GM19468 (cell line): Measurements from ENCODE around the gene ASPG.
"Not testable (repeated sequence)": the region's sequence is repeated elsewhere in the genome, so short reads cannot be mapped to it uniquely, and the experiment has no call there.

Experiments
- ATAC-seq: cut with Tn5 transposase; IDR thresholded peaks from one replicate; pipeline ENCODE4 v1.9.1; 2021; ENCODE audit warnings: mild to moderate bottlenecking, moderate library complexity, moderate number of reproducible peaks; ENCODE audit not compliant: unreplicated experiment; ENCODE audit errors: extremely low read depth

Gene ASPG

DNA sequence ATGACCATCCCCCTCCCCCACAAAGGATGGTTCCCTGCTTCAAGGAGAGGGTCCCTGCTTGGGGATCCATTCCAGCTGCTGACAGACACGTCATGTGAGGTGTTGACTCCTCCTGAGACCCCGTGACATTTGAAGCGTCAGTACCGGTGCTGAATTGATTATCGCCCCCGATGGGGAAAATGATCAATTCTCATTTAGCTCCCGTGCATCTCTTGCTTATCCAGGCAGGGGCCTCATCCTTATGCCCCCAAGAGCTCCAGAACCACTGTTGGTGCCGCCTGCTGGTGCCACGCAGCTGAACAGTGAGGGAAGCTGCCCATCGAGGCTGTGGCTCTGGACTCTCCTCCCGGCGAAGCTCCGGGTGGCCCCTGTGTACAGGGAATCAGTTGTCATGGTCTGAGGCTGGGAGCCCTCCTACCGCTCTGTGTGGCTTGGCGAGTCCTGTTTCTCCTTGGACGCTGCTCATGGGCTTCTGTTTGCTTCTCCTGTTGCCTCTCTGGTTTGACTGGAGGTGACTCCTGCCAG, 57.5 kb downstream of the ASPG start:
- no peak for ATAC-seq

DNA sequence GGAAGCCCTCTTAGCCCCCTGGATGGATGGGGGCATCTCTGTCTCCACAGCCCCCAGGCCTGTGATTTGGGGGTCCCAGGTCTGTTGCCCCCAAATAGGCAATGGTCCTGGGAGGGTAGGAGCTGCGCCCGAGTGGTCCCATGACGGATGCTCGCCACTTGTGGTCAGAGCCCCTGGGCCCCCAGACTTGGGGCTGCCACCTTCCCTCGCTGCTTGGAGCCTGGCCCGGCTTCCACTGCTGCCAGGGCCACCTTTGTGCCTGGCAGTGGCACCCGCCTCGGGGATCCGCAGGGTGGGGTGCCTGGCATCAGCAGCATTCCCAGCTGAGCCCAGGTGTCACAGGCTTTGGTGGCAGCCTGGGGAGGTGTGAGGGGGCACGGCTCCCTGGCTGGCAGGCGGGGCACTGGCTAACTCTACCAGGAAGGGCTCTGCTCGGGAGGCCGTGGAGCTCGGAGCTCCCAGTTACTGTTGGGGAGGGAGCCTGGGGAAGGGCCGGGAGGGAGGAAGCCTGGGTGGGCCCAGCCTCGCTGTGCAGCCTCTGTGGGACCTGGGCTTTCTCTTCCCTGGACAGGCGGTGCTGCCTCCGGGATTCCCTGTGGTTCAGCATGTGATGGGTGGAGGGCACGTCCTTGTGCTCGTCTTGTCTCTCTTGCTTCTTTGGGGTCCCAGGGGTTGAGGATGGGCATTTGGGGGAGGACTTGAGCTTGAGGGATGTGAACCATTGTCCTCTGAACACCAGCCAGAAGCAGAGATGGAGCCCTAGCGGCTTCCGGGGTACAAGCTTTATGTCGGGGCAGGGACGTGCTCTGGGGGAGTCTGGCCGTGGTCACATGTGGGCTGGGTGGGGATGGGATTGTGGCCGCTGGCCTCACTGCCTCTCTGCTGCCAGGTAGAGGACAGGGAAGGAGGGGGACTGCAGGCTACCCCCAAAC, 58.3 kb downstream of the ASPG start:
- no peak for ATAC-seq

DNA sequence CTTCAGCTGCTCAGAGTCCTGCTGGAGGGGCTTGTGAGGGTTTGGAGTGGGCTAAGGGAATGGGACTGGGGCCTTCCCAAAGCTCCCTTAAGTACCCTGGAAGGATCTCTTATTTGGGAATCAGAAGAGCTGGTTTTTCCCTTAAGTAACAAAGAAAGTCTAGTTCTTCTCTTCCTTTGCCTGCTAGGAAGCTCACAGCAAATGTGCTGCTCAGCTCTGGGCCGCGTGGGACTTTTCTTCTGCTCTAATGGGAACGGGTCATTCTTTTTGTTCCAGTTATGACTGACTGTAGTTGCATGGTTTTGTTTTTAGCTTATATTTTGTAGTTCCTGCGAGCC, 58.9 kb downstream of the ASPG start:
- ATAC-seq, result no peak

GRCh38 chr14:104144911-104145825, 59.7 kb downstream of the ASPG start:
- ATAC-seq, result no peak

DNA sequence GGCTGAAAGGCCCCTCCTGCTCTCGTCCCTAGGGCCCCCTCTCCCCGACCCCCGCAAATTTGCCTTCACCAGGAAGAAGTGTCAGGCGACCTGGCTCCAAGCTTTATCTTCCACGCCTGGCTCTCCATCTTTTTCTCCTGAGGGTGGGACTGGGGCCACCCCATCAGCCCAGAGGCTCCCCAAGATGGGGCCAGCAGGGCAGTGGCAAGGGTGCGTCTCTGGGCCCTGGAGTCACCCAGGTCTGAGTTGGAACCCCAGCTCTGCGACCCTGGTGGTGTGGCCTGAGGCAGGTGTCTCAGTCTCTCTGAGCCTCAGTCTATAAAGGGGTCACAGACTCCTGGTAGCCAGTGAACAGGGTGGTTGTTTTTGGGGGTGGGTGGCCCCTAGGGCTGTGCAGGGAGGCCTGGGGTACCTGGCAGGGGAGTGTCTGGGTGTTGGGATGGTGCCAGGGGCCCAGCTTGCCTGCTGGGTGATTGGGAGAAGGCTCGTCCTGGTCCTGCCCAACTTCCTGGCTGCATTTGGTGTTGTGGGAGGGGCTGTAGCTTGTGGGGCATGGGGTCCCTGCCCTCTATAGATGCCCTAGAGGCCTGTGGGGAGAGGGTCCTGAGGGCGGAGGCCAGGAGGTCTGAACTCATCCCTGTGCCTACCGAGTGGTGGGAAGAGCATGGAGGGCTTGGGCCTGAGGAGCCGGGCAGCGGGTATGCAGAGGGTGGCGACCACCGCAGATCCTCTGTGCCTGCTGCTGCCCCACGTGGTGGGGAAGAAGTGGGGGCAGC, 60.5 kb downstream of the ASPG start:
- no peak for ATAC-seq

- ATAC-seq, result no peak
Observed at GRCh38 chr14:104146651-104147345, 61.3 kb downstream of the ASPG start.

DNA sequence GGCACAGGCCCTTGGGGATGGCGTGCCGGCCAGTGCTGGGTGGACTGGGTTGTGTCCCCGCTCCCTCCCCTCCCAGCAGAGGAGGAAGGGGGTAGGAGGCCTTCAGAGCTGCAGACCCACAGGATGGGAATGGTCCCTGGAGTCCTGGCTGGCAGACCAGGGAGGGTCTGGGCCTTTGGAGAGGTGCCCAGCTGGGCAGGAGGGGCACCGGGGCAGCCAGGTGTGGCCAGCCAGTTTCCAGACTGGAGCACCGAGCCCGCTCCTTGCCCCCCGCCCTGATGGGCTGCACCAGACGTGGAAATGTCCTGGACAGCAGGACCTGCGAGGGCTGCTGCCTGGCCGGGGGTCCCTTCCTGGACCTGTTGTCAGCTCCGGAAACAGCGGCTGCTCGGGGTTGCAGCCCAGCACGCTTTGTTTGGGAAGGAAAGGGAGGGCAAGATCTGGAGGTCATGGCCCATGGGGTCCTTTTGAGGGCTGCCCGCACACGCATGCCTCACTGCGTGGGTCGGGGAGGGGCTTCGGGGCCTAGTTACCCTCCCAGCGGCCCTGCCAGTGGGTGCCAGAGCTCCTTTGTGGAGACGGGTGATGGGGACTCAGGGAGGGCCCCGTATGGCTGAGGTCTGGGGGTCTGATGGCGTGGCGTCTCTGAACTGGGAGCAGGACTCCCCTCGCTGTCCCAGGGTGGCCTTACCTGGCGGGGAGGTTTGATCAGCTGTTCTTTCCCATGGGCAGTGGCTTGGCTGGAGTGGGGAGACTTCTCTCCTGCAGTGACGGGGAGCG, 62.0 kb downstream of the ASPG start:
- ATAC-seq, result no peak

DNA sequence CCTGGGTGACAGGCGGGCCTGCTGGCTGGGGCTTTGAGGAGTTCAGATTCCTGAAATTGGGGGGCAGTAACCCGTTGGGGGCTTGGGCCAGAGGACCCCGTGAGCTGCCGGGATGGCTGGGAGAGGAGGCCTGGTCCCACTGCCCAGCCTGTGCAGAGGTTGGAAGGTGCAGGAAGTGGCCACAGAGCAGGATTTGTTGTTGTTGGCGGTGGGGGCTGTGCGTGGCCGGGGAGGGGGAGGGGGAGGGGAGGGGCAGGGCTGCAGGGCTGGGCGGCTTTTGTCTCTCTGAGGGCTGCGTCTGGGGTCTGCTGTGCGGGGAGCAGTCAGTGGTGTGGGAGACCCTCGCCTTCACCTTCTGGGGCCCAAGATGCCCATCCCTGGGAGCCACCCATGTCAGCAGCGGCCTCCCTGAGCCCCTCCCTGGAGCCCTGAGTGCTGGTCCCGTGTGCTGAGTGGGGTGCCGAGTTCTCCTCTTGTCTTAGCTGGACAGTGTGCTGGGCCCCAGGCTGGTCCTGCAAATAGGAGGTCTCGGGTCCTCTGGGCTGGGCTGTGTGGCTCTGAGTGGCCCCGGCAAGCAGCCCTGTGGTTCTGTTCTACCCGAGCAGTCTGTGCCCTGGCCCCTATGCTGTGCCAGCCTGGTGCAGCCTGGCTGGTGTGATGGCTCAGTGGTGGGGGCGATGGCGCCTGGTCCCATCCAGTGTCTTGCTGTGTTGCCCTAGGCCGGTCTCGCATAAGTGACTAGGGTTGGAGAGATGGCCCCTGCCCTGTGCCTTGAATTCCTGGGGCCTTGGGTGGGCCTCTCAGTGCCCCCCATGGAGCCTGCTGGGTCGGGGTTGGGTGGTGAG, 63.2 kb downstream of the ASPG start:
- ATAC-seq, result no peak

DNA sequence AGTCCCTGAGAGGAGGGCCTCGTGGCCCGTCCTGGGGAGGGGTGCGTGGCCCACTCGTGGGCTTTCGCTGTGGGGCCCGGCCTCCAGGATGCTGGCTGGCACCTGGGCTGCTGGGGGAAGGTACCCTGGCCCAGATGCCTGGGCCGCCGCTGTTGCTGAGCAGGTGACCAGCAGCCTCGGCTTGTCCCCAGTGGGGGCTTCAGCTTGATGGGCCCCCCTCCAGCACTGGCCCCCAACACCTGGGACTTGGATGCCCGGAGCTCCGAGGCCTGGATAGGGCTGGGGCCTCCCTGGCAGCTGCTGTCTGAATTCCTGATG, 63.7 kb downstream of the ASPG start:
- no peak for ATAC-seq

GRCh38 chr14:104149617-104150135, 64.2 kb downstream of the ASPG start:
- no peak for ATAC-seq

DNA sequence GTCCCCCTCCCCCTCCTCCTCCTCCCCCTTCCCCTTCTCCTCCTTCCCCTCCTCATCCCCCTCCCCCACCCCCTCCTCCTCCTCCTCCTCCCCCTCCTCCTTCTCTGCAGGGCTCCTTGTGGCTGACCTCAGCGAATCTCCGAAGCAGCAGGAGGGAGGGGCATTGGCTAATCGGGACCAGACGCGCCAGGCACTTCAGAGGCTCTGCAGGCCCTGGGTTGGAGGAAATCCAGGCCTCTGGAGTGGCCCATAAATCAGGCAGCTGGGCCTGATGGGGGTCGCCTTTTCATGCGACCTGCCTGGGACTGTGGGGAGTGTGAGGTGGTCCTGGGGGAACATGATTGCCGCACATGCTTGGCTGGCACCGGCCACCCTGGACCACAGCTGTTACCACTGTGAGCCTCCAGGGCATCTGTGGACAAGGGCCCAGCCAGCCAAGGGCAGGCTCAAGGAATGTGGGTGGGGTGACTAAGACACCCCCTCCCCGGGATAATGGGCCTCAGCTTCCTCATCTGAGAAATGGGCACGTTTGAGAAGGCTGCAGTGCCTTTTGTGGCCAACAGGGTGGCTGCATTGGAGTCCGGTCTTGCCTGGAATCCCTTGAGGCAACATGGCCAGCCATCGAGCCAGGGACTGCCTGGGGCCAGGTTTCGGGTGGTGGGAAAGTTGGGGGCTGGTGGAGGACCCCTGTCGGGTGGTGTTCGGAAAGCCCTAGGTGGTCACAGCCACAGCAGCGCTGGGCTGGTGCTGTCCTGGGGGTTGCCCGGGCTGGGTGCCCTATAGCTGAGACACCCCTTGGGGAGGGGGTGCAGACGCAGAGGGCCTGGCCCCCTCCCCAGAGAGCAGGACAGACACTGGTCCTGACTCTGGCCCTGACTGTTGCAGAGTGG, 64.9 kb downstream of the ASPG start:
- no peak for ATAC-seq

GRCh38 chr14:104151026-104151381, 65.5 kb downstream of the ASPG start:
- ATAC-seq, result no peak

- no peak for ATAC-seq
Observed at GRCh38 chr14:104151566-104152245, 66.2 kb downstream of the ASPG start.

DNA sequence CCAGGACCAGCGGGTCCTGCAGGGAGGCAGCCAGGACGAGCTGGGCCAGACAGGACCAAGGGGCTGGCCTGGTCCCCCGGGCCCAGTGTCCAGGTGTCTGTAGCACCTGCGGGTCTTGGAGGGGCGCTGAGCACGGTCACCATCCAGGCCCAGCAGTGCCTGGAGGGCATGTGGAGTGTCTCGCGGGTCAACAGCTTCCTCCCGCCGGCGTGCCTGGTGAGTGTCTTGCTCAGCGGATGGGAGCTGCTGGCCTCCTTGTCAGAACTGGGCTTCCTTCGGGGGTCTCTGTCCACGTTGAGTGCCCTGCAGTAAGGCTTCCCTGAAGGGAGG, 66.7 kb downstream of the ASPG start:
- ATAC-seq, result no peak

GRCh38 chr14:104152686-104153393, 67.3 kb downstream of the ASPG start:
- ATAC-seq, result no peak

GRCh38 chr14:104153394-104153755, 67.9 kb downstream of the ASPG start:
- ATAC-seq, result not testable (repeated sequence)
